Calu3 (cell line): ENCODE measurements around the gene VIT. TPM values are rescaled to one million over a fixed set of nuclear protein-coding genes. Genes with fewer than 3 reads are reported as not detected.

Source experiments
- BruUV-seq: library from RNA; stranded (reverse); fragments of 400-500 nt; replicated peaks from 2 replicates; lab custom pipeline; 2021; lab: Mats Ljungman, UMichigan
- CTCF ChIA-PET: fragments of 300-600 bp; sonication (Branson Sonifier 250); formaldehyde crosslinking; loops from one replicate; lab custom pipeline; 2022; ENCODE audit warnings: antibody characterized with exemption; lab: Charles Lee
- DNase-seq: peaks from one replicate; pipeline ENCODE4 v3.0.0; 2022
- H3K27ac Mint-ChIP-seq: one replicate; pipeline ENCODE4 v1.8.0; 2022; ENCODE audit warnings: mixed read lengths; ENCODE audit not compliant: unreplicated experiment
- H3K27me3 Mint-ChIP-seq: one replicate; pipeline ENCODE4 v1.8.0; 2022; ENCODE audit warnings: mixed read lengths; ENCODE audit not compliant: unreplicated experiment
- H3K36me3 Mint-ChIP-seq: one replicate; pipeline ENCODE4 v1.8.0; 2022; ENCODE audit warnings: mild to moderate bottlenecking, moderate library complexity, mixed read lengths; ENCODE audit not compliant: insufficient read depth, unreplicated experiment
- H3K4me1 Mint-ChIP-seq: one replicate; pipeline ENCODE4 v1.8.0; 2022; ENCODE audit warnings: mild to moderate bottlenecking, low read depth, mixed read lengths; ENCODE audit not compliant: unreplicated experiment
- H3K4me3 Mint-ChIP-seq: one replicate; pipeline ENCODE4 v1.8.0; 2022; ENCODE audit warnings: mild to moderate bottlenecking, low read depth, moderate library complexity, mixed read lengths; ENCODE audit not compliant: unreplicated experiment
- H3K9me3 Mint-ChIP-seq: one replicate; pipeline ENCODE4 v1.8.0; 2022; ENCODE audit warnings: low read depth, mixed read lengths; ENCODE audit not compliant: unreplicated experiment
- intact Hi-C: fragments of 100-400 bp; cut with micrococcal nuclease; formaldehyde crosslinking; loops from one replicate; pipeline ENCODE4 v1.10.0; 2022; ENCODE audit not compliant: unreplicated experiment
- total RNA-seq: library from RNA; stranded (reverse); gene quantifications from 2 replicates; pipeline ENCODE4 v1.2.3, GENCODE V29; 2022
- TF ChIP-seq, protein P1 (sequence below): fragments of 200-600 bp; IDR thresholded peaks from one replicate; pipeline ENCODE4 v1.8.0; 2022; ENCODE audit warnings: antibody characterized with exemption; ENCODE audit not compliant: unreplicated experiment

Gene VIT
- total RNA-seq, 1 experiment from 2014 or later: not detected

DNA sequence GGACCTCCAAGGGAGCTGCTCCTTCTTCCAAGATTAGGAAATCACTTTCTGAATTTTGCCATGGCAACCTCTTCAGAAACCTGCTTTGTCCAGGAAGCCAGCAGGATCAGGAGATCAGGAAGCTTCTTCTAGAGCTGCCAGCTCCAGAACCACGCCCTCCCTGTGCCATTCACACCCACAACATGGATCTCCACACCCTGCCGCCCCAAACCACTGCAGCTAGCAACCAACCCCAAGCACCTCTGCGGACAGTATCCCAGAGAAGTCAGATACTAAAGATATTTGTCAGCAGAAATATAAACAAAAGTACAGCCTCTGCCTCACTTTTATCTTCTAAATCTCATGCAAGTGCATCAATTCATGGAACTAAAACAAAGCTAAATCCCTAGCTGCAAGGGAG, 106.4 kb downstream of the VIT start:
- no peaks in the 10 kb centered on the region for H3K9me3 Mint-ChIP-seq
- H3K36me3 Mint-ChIP-seq: no peaks in the 10 kb centered on the region
- BruUV-seq: no TSS peak
- DNase-seq: no peak
- CTCF ChIA-PET: interaction anchor here (0.5 kb wide), 1 partner anchor 640 kb away, joined by 3 read pairs; no protein-coding TSS in a partner anchor
- intact Hi-C loops: no loop called here
- H3K27me3 Mint-ChIP-seq: peaks cover 40% of the 10 kb centered on the region
- no peaks in the 10 kb centered on the region for H3K4me1 Mint-ChIP-seq
- no peak overlapping the region for H3K27ac Mint-ChIP-seq
- TF ChIP-seq, protein P1, sequence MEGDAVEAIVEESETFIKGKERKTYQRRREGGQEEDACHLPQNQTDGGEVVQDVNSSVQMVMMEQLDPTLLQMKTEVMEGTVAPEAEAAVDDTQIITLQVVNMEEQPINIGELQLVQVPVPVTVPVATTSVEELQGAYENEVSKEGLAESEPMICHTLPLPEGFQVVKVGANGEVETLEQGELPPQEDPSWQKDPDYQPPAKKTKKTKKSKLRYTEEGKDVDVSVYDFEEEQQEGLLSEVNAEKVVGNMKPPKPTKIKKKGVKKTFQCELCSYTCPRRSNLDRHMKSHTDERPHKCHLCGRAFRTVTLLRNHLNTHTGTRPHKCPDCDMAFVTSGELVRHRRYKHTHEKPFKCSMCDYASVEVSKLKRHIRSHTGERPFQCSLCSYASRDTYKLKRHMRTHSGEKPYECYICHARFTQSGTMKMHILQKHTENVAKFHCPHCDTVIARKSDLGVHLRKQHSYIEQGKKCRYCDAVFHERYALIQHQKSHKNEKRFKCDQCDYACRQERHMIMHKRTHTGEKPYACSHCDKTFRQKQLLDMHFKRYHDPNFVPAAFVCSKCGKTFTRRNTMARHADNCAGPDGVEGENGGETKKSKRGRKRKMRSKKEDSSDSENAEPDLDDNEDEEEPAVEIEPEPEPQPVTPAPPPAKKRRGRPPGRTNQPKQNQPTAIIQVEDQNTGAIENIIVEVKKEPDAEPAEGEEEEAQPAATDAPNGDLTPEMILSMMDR: no peak
- H3K4me3 Mint-ChIP-seq: no peak overlapping the region

- H3K4me3 Mint-ChIP-seq: no peak overlapping the region
- H3K27me3 Mint-ChIP-seq: peaks cover 31% of the 10 kb centered on the region
- intact Hi-C loops: no loop called here
- TF ChIP-seq, protein P1: no peak
- DNase-seq: no peak
- CTCF ChIA-PET: no interaction called here
- BruUV-seq: no TSS peak
- no peaks in the 10 kb centered on the region for H3K9me3 Mint-ChIP-seq
- H3K4me1 Mint-ChIP-seq: no peaks in the 10 kb centered on the region
- no peaks in the 10 kb centered on the region for H3K36me3 Mint-ChIP-seq
- H3K27ac Mint-ChIP-seq: no peak overlapping the region
Measured at GRCh38 chr2:36805635-36806224, 109.2 kb downstream of the VIT start.

DNA sequence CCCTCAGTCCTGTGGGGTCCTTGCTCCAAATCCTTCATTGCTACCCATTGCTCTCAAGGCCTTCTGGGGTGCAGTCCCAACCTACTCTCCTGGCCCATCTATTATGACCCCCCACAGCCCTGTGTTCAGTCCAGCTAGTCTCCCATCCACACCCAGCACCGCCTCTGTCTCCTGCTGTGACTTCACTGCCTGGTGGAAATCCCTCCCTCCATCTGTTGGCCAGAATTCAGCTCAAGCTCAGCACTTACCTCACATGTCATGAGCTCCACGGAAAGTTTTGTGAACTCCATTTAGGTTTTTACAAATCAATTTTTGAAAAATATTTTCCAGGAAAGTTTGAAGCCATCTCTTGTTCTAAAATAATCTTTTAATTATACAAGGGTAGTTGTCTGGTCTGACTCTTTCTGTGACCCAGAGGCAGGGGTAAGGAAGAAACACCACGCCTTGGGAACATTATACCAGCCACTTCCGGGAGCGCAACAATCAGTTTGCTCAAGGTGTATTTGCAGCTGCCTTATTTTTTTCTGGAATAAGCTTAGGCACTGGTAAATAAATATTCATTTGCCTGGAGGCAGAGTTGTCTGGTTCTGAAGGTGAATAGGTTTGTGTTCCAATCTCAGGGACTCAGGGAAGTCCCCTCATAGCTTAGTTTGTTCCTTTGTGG, 110.8 kb downstream of the VIT start:
- CTCF ChIA-PET: no interaction called here
- H3K4me1 Mint-ChIP-seq: no peaks in the 10 kb centered on the region
- H3K27ac Mint-ChIP-seq: no peak overlapping the region
- TF ChIP-seq, protein P1: no peak
- DNase-seq: no peak
- peaks cover 26% of the 10 kb centered on the region for H3K27me3 Mint-ChIP-seq
- no TSS peak for BruUV-seq
- H3K36me3 Mint-ChIP-seq: no peaks in the 10 kb centered on the region
- no peak overlapping the region for H3K4me3 Mint-ChIP-seq
- intact Hi-C loops: no loop called here
- no peaks in the 10 kb centered on the region for H3K9me3 Mint-ChIP-seq

GRCh38 chr2:36808386-36809068, 112.0 kb downstream of the VIT start:
- BruUV-seq: no TSS peak
- Mint-ChIP-seq H3K4me1 (no peaks in the 10 kb centered on the region), H3K36me3 (no peaks in the 10 kb centered on the region), H3K4me3 (no peak overlapping the region), H3K27me3 (peaks cover 26% of the 10 kb centered on the region), H3K9me3 (no peaks in the 10 kb centered on the region), H3K27ac (no peak overlapping the region)
- TF ChIP-seq, protein P1: no peak
- no peak for DNase-seq
- CTCF ChIA-PET: no interaction called here
- intact Hi-C loops: no loop called here
